Measurements from ENCODE around the gene FAM180B. TPM values are rescaled to one million over a fixed set of nuclear protein-coding genes. Genes with fewer than 3 reads are reported as not detected.

FAM180B gene
- total RNA-seq, 2 experiments from 2014 or later, result 0.11 TPM; not detected in 1

DNA sequence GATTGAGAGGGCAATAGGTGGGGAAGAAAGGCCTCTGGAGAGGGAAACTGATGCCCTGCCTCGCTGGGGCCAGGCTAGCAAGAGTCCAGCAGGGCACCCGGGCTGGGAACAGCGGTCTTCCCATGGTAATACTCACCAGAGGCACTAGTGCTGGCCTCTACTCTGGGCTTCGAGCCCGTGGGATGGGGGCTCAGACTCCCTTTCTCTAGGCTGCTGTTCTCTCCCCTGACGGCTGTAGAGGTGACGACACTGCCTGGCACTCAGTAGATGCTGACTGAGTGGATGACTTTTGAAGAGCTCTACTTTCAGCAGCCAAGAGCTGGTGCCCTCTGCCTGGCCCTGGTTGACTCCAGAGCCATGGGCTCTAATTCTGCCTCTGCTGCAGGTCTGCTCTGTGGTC is 8.6 kb downstream of the FAM180B start:
- ChIA-PET CTCF (interaction anchor here (1.1 to 1.3 kb wide), 2 partner anchors 11 to 13 kb away, joined by 3 to 4 read pairs; no protein-coding TSS in a partner anchor), POLR2A (interaction anchor here (0.6 kb wide), 2 partner anchors 21 to 295 kb away, joined by 4 to 6 read pairs; no protein-coding TSS in a partner anchor)
- Mint-ChIP-seq H3K9me3 (ENCODE audit: low read depth) (no peaks in the 10 kb centered on the region), H3K4me3 (no peak overlapping the region), H3K36me3 (ENCODE audit: low read depth) (no peaks in the 10 kb centered on the region), H3K27me3 (peaks cover 29% of the 10 kb centered on the region), H3K27ac (no peak overlapping the region), H3K4me1 (peaks cover 4% of the 10 kb centered on the region)
- intact Hi-C loops (cut with DNase I, micrococcal nuclease), result no loop called here
- no peak for ATAC-seq
- DNase-seq, result no peak

- H3K9me3 Mint-ChIP-seq (ENCODE audit: low read depth), result no peaks in the 10 kb centered on the region
- peaks cover 4% of the 10 kb centered on the region for H3K4me1 Mint-ChIP-seq
- POLR2A ChIA-PET, result interaction anchor here (0.7 kb wide), 1 partner anchor 41 kb away, joined by 3 read pairs; no protein-coding TSS in a partner anchor
- H3K27ac Mint-ChIP-seq, result no peak overlapping the region
- peaks cover 29% of the 10 kb centered on the region for H3K27me3 Mint-ChIP-seq
- intact Hi-C loops (cut with DNase I, micrococcal nuclease), result no loop called here
- H3K4me3 Mint-ChIP-seq, result no peak overlapping the region
- DNase-seq, result no peak
- ATAC-seq, result no peak
- CTCF ChIA-PET, result interaction anchor here (0.8 to 1.3 kb wide), 2 partner anchors 10 to 38 kb away, joined by 3 read pairs; no protein-coding TSS in a partner anchor
- no peaks in the 10 kb centered on the region for H3K36me3 Mint-ChIP-seq (ENCODE audit: low read depth)
These were observed 9.5 kb downstream of the FAM180B start for GRCh38 chr11:47595967-47596366.

- intact Hi-C loops (cut with DNase I, micrococcal nuclease), result no loop called here
These were observed 13.4 kb downstream of the FAM180B start for GRCh38 chr11:47599902-47600301.

DNA sequence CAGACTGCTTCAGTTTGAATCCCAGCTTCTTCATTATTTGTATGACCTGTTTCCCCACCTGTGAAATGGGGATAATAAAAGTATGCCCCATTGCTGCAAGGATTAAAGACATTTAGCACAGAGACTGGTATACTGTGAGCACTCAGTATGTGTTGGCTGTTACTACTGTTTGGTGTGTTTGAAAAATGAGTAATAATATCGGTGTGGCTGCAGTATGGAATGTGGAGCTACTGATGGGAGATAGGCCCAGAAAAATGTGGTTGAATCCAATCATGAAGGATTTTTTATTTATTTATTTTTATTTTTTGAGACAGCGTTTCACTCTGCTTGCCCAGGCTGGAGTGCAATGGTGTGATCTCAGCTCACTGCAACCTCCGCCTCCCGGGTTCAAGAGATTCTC is 16.8 kb downstream of the FAM180B start:
- Mint-ChIP-seq H3K4me3 (no peak overlapping the region), H3K9me3 (ENCODE audit: low read depth) (no peaks in the 10 kb centered on the region), H3K4me1 (no peaks in the 10 kb centered on the region), H3K36me3 (ENCODE audit: low read depth) (no peaks in the 10 kb centered on the region), H3K27me3 (no peaks in the 10 kb centered on the region), H3K27ac (no peak overlapping the region)
- ATAC-seq, result no peak
- intact Hi-C loops (cut with DNase I, micrococcal nuclease), result no loop called here
- ChIA-PET CTCF (no interaction called here), POLR2A (no interaction called here)
- DNase-seq, result no peak

More at GRCh38 chr11:47599902-47600301, 13.4 kb downstream of the FAM180B start:
- POLR2A ChIA-PET, result no interaction called here
- CTCF ChIA-PET, result no interaction called here
- Mint-ChIP-seq H3K27ac (no peak overlapping the region), H3K9me3 (ENCODE audit: low read depth) (no peaks in the 10 kb centered on the region), H3K4me1 (no peaks in the 10 kb centered on the region), H3K4me3 (no peak overlapping the region), H3K27me3 (peaks cover 6% of the 10 kb centered on the region), H3K36me3 (ENCODE audit: low read depth) (no peaks in the 10 kb centered on the region)
- DNase-seq (no peak), ATAC-seq (no peak)

DNA sequence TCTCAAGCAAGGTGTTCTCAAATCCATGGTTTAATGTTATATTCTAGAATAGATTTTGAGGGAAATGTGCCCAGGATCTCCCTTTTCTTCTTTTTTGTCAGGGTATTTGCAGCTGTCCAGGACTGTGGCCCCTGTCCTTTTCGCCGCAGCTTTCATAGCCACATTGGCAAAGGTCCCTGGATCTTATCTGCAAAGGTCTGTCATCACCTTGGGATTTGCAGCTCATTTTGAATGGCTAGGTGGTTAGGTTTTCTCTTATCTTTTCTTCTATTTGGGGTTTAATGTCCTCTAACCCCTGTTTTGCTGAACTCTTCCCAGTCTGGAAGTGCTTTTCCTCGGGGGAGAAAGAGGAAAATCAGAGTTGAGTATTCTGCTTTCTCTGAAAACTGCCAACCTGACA is 19.4 kb downstream of the FAM180B start:
- no peaks in the 10 kb centered on the region for H3K36me3 Mint-ChIP-seq (ENCODE audit: low read depth)
- POLR2A ChIA-PET, result no interaction called here
- H3K27ac Mint-ChIP-seq, result no peak overlapping the region
- H3K4me3 Mint-ChIP-seq, result no peak overlapping the region
- H3K9me3 Mint-ChIP-seq (ENCODE audit: low read depth), result no peaks in the 10 kb centered on the region
- ATAC-seq, result no peak
- CTCF ChIA-PET, result interaction anchor here (1.3 to 1.5 kb wide), 2 partner anchors 10 kb away, joined by 3 to 4 read pairs; no protein-coding TSS in a partner anchor
- H3K27me3 Mint-ChIP-seq, result no peaks in the 10 kb centered on the region
- DNase-seq, result no peak
- intact Hi-C loops (cut with DNase I, micrococcal nuclease), result no loop called here
- no peaks in the 10 kb centered on the region for H3K4me1 Mint-ChIP-seq

DNA sequence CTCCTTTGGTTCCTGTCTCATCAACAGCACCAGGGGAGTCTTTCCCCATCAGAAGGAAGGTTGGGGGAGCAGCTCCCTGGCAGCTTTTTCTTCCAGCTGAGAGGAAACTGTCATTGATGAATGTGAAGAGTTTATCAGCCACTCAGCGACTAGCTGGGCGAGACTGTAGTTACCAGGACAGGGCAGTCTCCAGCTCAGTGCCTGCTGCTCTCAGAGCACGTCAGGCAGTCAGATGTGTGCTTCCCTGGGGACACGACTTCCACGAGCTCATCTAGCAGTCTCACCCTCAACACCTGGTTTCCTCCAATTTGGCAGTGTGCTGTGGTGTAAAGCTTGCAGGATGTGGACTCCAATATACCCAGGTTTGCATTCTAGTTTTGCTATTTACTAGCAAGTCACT is 20.3 kb downstream of the FAM180B start:
- CTCF ChIA-PET, result interaction anchor here (1.1 to 1.5 kb wide), 3 partner anchors 10 to 51 kb away, joined by 3 to 4 read pairs (median 3); no protein-coding TSS in a partner anchor
- POLR2A ChIA-PET, result no interaction called here

DNA sequence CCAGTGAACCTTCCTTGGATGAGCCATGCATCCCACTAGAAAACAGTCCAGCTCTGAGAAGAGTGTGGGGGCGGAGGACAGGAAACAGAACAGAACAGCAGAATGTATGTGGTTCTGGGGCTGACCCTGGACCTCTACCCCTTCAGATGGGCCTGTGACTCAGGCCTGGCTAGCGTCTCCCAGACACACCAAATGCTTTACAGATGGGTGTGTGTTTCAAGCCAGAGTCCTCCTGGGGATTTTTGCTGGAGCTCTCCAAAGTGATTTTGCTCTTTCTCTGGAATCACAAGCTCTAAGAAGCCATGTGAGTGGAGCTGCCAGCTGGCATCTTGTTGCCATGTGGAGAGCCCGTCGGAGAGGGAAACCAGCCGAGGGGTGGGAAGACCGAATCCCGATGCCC is 20.9 kb downstream of the FAM180B start:
- Mint-ChIP-seq H3K27ac (no peak overlapping the region), H3K4me1 (no peaks in the 10 kb centered on the region), H3K27me3 (no peaks in the 10 kb centered on the region), H3K4me3 (no peak overlapping the region), H3K9me3 (ENCODE audit: low read depth) (no peaks in the 10 kb centered on the region), H3K36me3 (ENCODE audit: low read depth) (no peaks in the 10 kb centered on the region)
- DNase-seq (no peak), ATAC-seq (no peak)
- intact Hi-C loops (cut with DNase I, micrococcal nuclease), result no loop called here
- ChIA-PET CTCF (interaction anchor here (0.6 to 1.3 kb wide), 3 partner anchors 13 to 90 kb away, joined by 3 to 4 read pairs (median 3); no protein-coding TSS in a partner anchor), POLR2A (interaction anchor here (0.5 to 0.6 kb wide), 2 partner anchors 25 to 996 kb away, joined by 4 to 10 read pairs; no protein-coding TSS in a partner anchor)

More for the DNA sequence above, 20.3 kb downstream of the FAM180B start:
- Mint-ChIP-seq H3K4me1 (no peaks in the 10 kb centered on the region), H3K9me3 (ENCODE audit: low read depth) (no peaks in the 10 kb centered on the region), H3K27ac (no peak overlapping the region), H3K36me3 (ENCODE audit: low read depth) (no peaks in the 10 kb centered on the region), H3K4me3 (no peak overlapping the region), H3K27me3 (no peaks in the 10 kb centered on the region)
- intact Hi-C loops (cut with DNase I, micrococcal nuclease), result no loop called here
- DNase-seq (no peak), ATAC-seq (no peak)

- Mint-ChIP-seq H3K27ac (peak overlapping the region; percentile 69), H3K27me3 (no peaks in the 10 kb centered on the region), H3K9me3 (ENCODE audit: low read depth) (no peaks in the 10 kb centered on the region), H3K36me3 (ENCODE audit: low read depth) (no peaks in the 10 kb centered on the region), H3K4me1 (no peaks in the 10 kb centered on the region), H3K4me3 (no peak overlapping the region)
- DNase-seq (no peak), ATAC-seq (no peak)
- CTCF ChIA-PET, result interaction anchor here (0.6 kb wide), 1 partner anchor 88 kb away, joined by 3 read pairs; no protein-coding TSS in a partner anchor
- POLR2A ChIA-PET, result no interaction called here
- intact Hi-C loops (cut with DNase I, micrococcal nuclease), result no loop called here
These were observed 23.2 kb downstream of the FAM180B start for GRCh38 chr11:47609675-47610074.

GRCh38 chr11:47611348-47611794 is 24.9 kb downstream of the FAM180B start:
- intact Hi-C loops (cut with DNase I, micrococcal nuclease), result no loop called here
- H3K27ac Mint-ChIP-seq, result no peak overlapping the region
- DNase-seq (no peak), ATAC-seq (no peak)
- H3K36me3 Mint-ChIP-seq (ENCODE audit: low read depth), result no peaks in the 10 kb centered on the region
- POLR2A ChIA-PET, result no interaction called here
- CTCF ChIA-PET, result interaction anchor here (0.6 to 0.7 kb wide), 2 partner anchors 74 to 1561 kb away, joined by 3 read pairs; no protein-coding TSS in a partner anchor
- H3K27me3 Mint-ChIP-seq, result no peaks in the 10 kb centered on the region
- H3K9me3 Mint-ChIP-seq (ENCODE audit: low read depth), result no peaks in the 10 kb centered on the region
- H3K4me1 Mint-ChIP-seq, result no peaks in the 10 kb centered on the region
- H3K4me3 Mint-ChIP-seq, result no peak overlapping the region

DNA sequence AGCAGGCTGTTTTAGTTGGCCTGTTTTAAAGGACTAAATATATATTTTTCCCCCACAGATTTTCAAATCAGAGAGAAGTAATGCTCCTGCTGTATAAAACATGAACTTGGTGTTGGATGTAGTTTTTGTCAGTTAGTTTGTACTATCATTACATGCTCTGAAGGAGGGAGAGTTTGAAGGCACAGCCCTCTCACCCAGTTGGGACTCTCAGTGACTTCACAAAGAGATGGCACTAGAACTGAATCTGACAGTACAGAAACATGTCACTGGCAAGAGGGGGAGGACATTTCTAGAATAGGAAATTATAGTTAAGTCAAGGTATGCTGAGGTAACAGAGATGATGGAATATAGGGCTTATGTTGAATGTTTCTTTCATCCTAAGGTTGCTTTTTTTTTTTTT is 28.8 kb downstream of the FAM180B start:
- no peaks in the 10 kb centered on the region for H3K4me1 Mint-ChIP-seq
- DNase-seq, result no peak
- ATAC-seq, result no peak
- no peak overlapping the region for H3K4me3 Mint-ChIP-seq
- ChIA-PET POLR2A (no interaction called here), CTCF (interaction anchor here (1.3 kb wide), 1 partner anchor 37 kb away, joined by 5 read pairs; the partner anchor contains the start of genes KBTBD4 and NDUFS3)
- no peaks in the 10 kb centered on the region for H3K27me3 Mint-ChIP-seq
- peaks cover 9% of the 10 kb centered on the region for H3K36me3 Mint-ChIP-seq (ENCODE audit: low read depth)
- intact Hi-C loops (cut with DNase I, micrococcal nuclease), result no loop called here
- H3K9me3 Mint-ChIP-seq (ENCODE audit: low read depth), result no peaks in the 10 kb centered on the region
- no peak overlapping the region for H3K27ac Mint-ChIP-seq

- ATAC-seq, result peak; percentile 60
- DNase-seq, result peak; percentile 54
- Mint-ChIP-seq H3K36me3 (ENCODE audit: low read depth) (peaks cover 11% of the 10 kb centered on the region), H3K4me3 (no peak overlapping the region), H3K9me3 (ENCODE audit: low read depth) (no peaks in the 10 kb centered on the region), H3K4me1 (no peaks in the 10 kb centered on the region), H3K27me3 (no peaks in the 10 kb centered on the region), H3K27ac (no peak overlapping the region)
- ChIA-PET POLR2A (interaction anchor here (0.6 to 0.7 kb wide), 3 partner anchors 22 to 166 kb away, joined by 3 to 4 read pairs (median 3); no protein-coding TSS in a partner anchor), CTCF (interaction anchor here (0.6 to 1.3 kb wide), 8 partner anchors 10 to 160 kb away, joined by 3 to 5 read pairs (median 3); no protein-coding TSS in a partner anchor)
- intact Hi-C loops (cut with DNase I, micrococcal nuclease), result no loop called here
These were observed 30.4 kb downstream of the FAM180B start for GRCh38 chr11:47616726-47617416.

- no peak for ATAC-seq
- peaks cover 11% of the 10 kb centered on the region for H3K36me3 Mint-ChIP-seq (ENCODE audit: low read depth)
- H3K27me3 Mint-ChIP-seq, result no peaks in the 10 kb centered on the region
- intact Hi-C loops (cut with DNase I, micrococcal nuclease), result no loop called here
- H3K4me3 Mint-ChIP-seq, result no peak overlapping the region
- ChIA-PET CTCF (interaction anchor here (0.6 to 0.8 kb wide), 3 partner anchors 36 to 153 kb away, joined by 3 read pairs; no protein-coding TSS in a partner anchor), POLR2A (no interaction called here)
- H3K4me1 Mint-ChIP-seq, result no peaks in the 10 kb centered on the region
- no peaks in the 10 kb centered on the region for H3K9me3 Mint-ChIP-seq (ENCODE audit: low read depth)
- no peak overlapping the region for H3K27ac Mint-ChIP-seq
- no peak for DNase-seq
These were observed 30.9 kb downstream of the FAM180B start for GRCh38 chr11:47617417-47617809.

All from activated CD4-positive, alpha-beta T cell treated with anti-CD3 and anti-CD28 coated beads for 36 hours (primary cell).